GM12801 (cell line): ENCODE results near the gene KIF26B.

Experiments used
- CTCF ChIP-seq: IDR thresholded peaks from one replicate; pipeline ENCODE4 v1.5.1; 2011; ENCODE audit warnings: control low read depth; ENCODE audit not compliant: insufficient read length; ENCODE audit errors: extremely low read depth

The KIF26B gene

GRCh38 chr1:245578771-245579170 is 424.0 kb downstream of the KIF26B start:
- TF ChIP-seq CTCF: no peak

- no peak for TF ChIP-seq CTCF
Measured at GRCh38 chr1:245579881-245580280, 425.1 kb downstream of the KIF26B start.

- TF ChIP-seq CTCF: no peak
Measured at GRCh38 chr1:245580651-245581050, 425.9 kb downstream of the KIF26B start.

GRCh38 chr1:245582026-245582425 is 427.2 kb downstream of the KIF26B start:
- TF ChIP-seq CTCF: no peak

GRCh38 chr1:245583081-245583480 is 428.3 kb downstream of the KIF26B start:
- no peak for TF ChIP-seq CTCF

- no peak for TF ChIP-seq CTCF
Measured at GRCh38 chr1:245583575-245584330, 429.0 kb downstream of the KIF26B start.

GRCh38 chr1:245585252-245585959 is 430.6 kb downstream of the KIF26B start:
- TF ChIP-seq CTCF: no peak
